DMS53 (cell line): ENCODE data around the gene TRMT61A.
"Not testable (repeated sequence)": the region's sequence is repeated elsewhere in the genome, so short reads cannot be mapped to it uniquely, and the experiment has no call there.

Experiments
- DNase-seq: peaks from one replicate; lab custom pipeline; 2025; lab: John Stamatoyannopoulos, UW

TRMT61A gene

DNA sequence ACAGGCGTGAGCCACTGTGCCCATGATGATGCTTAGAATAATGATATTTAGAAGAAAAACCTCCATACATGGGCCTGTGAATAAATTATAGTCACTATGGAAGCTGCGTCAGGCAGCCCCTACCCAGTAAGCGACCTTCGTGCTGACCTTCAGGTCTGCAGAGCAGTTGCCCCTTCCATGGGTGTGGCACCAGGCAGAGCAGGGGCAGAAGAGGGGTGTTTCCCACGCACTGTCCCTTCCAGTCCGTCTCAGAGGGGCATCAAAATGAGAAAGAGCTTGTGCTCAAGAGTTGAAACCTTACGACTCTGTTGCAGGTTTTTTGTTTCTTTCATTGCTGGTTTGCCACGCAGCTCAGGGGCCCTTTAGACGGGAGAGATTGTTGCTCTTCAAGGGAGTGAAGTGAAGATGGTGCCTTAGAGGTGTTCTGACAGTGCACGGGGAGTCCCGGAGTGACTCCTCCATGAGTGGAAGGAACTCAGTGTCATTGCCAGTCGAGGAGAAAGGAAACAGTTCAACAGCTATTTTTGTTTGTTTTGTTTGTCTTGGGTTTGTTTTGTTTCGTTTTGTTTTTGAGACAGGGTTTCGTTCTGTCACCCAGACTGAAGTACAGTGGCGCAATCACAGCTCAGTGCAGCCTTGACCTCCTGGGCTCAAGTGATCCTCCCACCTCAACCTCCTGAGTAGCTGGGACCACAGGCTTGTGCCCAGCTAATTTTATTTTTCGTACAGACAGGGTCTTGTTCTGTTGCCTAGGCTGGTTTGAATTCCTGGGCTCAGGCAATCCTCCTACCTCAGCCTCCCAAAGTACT is 20.3 kb upstream of the TRMT61A start:
- no peak for DNase-seq

DNA sequence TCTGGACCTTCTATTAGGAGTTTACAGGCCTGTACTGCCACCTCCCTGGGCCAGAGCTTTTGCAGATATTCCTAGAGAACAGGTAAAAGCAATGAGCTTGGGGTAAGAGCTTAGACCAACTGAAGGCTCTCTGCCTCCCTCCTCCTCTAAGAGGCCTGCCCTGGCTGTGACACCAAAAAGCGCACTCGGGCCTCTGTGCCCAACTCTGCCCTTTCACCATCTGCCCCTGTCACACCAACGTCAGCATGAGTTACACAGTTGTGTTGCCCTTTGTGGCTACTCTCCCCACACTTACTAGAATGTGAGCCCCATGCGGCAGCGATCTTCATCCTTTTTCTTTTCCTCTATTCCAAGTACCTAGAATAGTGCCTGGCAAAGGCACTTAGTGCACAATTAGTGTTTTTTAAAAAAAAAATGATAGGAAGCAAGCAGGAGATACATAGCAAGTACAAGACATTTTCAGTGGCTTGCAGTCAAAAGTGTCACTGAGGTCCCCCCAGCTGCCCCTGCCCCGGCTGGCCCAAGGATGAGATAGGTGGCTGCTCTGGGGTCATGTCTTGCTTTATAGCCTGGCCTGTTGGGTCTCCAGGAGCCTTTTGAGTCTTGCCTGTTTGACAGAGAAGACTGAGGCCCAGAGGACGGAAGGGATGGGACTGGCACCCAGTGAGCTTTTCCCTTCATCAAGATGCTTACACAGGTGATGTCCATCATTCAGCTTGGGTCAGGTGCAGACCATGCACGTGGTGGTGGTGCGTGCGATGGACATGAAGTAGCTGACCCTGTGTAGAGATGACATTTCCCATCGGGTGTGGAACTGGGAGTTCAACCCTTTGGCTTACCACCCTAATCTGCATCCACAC is 18.9 kb upstream of the TRMT61A start:
- DNase-seq: no peak

DNA sequence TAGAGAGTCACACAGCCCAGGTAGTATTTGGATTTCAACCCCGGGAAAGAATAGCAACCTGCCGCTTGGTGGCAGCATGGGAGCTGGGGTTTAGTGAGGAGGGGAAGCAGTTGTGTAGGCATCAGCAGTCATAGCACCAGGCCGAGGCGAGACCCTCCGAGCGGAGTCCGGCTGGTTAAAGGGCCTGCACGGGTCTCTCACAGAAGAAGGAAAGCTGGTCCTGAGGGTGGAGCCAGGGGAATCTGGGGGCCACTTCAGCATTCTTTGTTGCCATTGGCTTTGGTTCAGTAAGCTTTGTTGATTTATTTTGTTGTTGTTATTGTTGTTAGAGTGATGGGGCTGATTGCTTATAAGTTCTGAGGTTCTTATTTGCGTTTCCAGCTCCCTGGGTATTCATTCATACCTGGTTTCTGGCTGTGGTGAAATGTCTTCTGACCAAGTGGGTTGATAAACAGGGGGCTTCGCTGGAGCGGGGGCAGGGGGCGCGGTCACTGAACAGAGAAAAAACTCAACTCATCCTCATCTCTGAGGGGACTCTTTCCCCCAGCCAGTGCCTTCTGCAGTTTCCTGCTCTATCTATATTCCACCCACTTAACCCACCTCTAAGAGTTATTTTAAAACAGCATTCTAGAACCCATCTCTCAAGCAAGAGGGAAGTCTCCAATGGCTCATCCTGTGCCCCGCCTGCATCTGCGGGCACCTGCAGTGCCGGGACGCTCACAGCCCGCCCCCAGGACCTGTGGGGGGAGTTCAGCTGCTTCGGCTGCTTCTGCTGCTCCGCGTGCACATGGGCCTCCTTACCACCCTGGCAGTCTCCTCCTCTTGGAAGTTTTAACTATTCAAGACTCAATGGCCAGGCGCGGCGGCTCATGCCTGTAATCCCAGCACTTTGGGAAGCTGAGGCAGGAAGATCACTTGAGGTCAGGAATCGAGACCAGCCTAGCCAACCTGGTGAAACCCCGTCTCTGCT is 18.0 kb upstream of the TRMT61A start:
- no peak for DNase-seq

DNA sequence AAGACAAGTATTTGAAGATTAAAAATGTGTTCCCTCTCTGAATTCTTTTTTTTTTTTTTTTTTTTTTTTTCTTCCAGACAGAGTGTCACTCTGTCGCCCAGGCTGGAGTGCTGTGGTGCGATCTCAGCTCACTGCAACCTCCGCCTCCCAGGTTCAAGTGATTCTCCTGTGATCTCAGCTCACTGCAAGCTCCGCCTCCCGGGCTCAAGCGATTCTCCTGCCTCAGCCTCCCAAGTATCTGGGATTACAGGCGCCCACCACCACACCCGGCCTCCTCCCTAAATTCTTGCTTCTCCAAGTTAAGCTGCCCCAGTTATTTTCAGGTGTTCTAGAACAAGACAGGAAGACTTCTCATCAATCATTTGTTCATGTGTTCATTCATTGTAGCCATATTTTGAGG is 16.8 kb upstream of the TRMT61A start:
- not testable (repeated sequence) for DNase-seq

DNA sequence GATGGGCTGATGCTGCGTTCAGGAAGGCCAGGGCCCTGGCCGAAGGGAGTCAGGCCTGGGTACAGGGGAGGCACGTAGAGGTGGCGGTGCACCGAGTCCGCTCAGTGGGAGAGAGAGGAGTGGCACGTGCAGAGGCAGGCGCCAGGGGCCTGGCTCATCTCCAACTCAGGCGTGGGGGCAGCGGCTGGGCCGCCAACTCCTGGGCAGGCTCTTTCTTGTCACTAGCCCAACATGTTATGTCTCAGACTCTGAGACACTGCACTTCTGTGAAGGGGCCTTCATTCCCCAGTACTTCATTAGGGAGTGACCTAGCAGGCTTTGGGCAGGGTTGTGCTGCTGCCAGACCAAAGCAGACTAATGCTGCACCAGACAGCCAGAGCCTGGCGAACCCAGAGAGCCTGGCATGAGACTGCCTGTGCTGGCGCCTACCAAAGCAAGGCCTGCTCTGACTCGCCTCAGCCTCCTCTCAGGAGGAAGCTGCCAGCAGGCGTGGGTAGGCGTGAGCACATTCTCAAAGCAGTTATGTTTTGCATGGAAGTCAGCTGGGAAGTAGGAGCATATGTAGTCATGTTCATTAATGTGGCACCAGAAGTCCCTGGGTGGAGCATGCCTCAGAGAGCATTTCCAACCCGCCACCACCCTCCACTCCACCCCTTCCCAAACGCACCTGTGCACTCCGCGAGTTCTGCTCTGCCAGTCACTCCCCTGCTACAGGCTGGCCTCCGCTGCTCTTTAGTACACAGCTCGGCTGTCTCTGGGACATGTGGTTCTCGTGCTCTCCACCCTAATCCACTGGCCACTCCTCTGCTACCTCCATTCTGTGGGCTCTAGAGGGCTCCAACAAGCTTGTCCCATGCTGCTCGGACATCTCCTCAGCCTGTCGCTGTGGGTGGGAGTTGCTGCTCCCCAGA is 16.0 kb upstream of the TRMT61A start:
- DNase-seq: peak; percentile 29

DNA sequence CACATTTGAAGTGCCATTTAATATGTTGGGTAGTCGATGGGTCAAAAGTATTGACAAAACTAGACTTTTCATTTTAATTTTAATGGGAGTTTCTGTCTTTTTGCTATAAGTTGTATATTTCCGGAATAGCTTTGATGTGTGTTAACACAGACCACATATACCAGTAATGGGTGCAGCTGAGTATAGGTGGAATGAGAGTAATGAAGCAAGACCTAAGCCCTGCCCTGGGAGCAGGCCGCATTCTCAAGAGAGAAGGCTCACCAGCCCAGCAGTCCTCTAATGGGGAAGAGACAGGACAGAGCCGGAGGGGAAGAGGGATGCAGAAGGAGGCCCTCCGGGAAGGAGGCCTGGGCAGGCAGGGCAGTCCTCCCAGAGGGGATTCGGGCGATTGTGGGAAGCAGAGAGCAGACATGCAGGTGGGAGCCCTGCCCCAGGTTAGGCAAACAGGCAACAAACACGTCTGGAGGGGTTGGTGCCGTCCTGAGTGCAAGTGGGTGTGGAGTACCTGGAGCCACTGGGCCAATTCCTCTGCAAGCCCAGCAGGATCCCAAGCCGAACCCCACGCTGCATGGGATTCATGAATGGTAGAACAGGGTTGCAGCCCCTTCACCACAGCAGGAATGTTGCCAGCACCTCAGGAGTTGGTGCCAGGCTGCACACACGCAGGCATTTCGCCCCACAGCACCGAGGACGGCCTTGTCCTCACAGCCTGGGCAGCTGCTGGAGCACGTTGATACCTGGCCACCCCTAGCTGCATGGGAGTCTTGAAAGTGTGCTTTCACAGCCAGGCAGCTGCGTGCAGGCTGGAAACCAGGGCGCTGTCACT is 14.2 kb upstream of the TRMT61A start:
- no peak for DNase-seq

DNA sequence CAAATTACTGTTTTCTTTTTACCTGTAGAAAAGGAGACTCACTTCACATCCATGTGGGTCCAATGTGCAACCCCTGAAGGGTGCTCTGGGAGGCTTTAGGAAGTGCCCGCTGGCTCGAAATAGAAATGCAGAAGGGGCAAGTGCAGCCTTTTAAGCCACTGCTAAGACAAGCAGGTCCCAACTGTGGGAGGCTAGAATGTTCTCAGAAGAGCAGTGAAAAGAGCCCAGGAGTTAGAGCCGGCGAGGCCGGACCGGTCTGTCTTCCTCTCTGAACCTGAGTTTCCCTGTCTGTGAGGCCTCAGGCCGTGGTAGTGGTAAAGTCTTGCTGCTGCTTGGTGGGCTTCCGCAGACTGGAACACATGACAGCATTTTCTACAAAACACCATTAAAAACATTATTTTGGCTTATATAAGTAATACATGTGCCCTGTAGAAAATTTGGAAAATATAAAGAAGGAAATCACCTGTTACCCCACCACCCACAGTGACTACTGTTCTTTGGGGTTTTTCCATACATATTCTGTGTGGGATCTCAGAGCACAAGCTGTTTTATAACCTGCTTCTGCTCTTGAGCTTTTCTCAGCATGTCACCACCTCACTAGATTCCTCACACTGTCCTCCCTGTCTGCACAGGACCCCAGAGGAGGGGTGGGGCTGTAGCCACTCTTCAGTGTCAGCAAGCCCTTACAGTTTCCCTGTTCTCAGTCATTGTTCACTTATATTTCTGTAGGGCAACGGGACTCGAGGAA is 12.4 kb upstream of the TRMT61A start:
- DNase-seq: no peak

DNA sequence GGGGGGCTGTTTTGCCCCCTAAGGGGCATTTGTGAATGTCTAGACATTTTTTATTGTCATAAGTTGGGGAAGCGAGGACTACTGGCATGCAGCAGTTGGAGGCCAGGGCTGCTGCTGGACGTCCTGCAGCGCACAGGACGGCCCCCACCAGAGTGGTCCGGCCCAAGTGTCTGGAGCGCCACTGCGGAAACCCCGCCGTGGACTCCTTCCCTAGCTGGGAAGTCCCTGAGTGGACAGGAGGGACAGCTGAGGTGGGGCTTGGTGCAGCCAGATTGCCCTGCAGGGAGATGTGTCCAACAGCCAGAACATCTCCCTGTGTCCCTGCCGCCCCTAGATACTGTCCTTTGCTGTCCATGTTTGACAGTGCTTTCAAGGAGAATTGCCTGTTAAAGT is 11.8 kb upstream of the TRMT61A start:
- no peak for DNase-seq

DNA sequence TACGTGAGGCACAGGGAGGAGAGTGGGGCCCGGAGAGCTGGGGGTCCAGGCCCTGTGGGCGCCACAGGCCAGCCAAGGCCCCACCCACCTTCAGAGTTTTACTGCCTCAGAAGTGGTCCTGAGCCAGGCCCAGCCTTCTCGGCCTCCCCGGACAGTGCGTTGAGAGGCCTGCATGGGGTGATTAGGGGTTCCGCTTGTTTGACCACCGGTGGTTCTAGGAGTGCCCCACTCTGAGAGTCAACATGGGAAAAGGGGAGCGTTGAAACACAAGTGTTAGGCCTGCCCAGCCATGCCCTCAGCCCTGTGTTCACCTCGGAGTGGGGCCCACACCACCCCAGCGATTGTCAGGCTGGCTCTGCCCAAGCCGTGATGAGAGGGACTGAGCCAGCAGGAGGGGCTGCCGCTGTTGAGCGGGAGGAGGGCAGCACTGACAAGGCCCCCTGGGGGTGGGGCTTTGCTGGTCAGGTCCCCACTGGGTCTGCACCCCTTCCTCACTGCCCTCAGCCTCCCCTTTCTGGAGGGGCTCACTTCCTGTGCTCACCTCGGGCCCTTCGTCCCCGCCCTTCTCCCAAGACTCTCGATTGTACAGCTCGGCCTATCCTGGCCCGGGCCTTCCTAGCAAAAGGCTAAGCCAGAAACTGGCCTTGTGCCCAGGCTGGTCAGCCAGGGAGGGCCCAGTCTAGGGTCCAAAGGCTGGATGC is 11.1 kb upstream of the TRMT61A start:
- no peak for DNase-seq

DNA sequence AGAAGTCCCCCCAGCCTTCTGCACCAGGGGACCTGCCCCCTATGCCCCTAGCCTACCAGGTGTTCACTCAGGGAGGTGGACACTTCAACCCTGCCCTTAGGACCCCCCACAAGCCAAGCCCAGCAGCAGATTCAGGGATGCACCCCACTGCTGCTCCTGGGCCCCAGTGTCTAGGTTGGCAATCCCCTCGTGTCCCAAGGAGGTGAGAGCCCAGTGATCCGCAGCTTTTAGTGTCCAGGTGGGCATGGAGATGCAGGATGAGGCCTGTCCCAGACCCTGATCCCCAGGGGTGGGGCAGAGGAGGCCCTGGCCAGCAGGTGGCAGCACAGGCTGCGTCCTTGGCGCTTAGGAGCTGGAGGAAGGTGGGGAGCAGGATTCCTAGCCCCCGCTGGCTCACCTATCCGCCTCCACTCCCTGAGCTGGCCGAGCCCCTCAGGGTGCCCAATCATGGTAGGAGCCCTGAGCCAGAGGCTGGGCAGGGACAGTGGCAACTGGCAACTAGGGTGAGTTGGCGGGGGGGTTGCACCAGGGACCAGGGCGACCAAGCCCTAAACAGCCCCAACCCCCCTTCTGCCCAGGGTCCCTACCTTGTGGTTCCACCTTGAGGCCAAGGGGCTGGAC is 10.5 kb upstream of the TRMT61A start:
- DNase-seq: peak; percentile 72

DNA sequence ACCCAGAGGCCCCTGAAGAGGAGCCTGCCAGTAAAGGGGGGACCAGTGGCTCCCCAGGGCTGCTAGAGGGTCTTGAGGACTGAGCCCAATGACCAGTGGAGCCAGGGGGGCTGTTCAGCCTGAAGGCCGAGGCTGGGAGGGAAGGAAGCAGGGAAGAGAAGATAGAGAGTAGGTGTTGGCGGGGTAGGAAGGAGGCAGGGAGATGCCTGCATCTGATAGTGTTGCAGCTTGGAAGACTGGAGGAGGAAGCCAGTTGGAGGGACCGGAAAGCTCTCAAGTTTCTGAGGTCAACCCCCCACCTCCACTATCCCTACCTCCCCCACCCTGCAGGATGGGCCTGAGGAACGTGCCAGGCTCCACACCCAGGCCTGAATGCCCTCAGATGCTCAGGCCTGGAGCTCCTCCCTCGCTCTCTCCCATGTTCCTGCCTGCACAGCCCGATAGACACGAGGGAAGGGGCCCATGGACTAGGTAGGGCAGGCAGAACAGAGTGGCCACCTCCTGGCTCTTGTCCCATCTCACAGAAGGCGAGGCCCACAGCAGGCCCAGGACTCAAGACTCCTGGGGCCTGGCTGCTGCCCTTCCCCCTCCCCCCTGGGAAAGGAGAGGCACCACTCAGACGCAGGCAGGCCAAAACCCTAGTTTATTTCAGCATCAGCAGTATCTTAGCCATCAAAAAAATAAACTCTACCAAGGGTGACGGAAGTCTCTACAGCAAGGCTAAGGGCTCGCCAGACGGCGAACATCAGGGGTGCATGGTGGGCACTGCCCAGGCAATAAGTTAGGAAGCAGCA is 9.8 kb upstream of the TRMT61A start:
- DNase-seq: peak; percentile 52

DNA sequence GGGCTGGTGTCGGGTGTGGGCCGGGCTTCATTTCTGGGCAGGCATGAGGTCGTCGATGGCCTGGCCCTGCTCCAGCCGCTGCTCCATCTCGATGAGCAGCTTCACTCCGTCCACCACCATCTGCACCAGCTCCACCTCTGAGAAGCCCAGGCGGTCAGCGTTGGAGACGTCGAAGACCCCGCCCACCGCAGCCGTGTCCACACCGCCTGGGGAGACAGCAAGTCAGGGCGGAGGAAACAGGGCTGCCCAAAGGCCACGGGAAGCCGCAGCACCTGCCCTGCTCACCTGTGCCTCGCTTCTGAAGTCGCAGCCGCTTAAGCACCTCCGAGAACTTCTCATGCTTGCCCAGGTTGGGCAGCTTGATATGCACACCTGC is 9.2 kb upstream of the TRMT61A start:
- peak; percentile 92 for DNase-seq

DNA sequence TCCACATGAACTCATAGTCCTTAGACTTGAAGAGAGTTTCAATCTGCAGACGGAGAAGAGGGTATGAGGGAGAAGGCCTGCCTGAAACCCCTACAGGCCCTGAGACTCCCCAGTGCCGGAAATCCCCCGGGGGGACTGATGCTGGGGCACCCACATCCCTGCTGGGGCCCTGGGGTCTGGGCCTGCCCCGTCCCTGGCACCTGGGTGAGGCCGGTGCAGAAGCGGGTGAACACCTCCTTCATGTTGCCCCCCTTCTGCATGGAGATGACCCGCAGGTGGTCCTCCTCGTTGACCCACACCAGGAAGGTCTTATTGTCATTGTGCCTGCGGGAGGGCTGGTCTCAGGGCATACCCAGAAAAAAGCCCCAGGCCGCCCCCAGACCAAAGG is 8.7 kb upstream of the TRMT61A start:
- no peak for DNase-seq

DNA sequence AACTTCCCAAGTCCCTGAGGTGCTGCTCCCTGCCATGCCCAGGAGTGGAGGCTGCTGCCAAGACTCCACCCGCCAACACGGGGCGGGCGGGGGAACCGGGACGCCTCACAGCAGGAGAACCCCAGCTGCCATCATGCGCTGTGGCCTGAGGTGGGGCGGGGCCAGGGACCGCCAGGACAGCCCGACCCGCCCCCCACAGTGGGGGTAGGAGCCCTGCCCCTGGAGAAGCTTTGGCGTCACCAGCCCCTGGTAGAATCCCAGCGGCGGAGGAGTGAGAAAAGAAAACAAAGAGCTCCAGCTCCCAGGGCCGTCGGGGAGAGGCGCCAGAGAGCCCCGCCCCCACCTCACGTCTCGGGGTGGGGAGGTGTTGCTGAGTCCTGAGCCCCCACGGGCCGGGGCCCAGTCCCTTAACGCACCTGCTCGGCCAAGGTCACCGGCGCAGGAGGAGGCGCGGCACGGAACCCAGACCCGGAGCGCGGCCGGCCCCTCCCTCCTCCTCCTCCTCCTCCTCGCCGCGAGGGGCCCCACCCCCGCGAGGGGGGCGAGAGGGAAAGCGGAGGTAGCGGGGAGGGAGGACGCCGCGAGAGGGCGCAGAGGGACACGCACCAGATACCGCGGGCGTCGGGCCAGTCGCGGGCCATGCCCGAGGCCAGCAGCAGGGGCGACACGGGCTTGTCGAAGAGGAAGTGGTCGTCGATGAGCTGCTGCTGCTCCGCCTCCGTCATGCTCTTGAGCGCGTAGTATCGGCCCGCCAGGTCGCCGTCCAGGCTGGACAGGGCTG is 8.1 kb upstream of the TRMT61A start:
- peak; percentile 93 for DNase-seq

DNA sequence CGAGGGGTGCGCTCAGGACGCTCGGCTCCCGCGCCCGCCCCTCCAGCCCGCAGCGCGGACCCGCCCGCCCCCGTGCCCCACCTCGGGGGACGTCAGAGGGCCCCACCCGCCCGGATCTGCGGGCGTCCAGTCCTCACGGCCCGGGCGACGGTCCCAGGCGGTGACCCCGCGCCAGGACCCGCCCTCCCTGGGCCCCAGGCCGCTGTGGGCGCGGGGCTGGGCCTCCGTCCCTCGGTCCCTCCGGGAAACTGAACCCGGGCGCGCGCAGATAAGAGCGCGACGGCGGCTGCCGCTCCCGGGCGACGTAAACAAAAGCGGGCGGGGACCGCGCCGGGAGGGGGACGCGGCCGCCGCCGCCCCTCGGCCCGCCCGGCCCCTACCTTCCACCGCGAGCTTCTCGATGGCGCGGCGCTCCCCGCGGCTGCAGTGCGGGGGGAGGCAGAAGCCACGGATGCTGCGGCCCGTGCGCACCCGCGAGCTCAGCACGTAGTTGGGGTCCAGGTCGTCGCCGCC is 7.5 kb upstream of the TRMT61A start:
- peak; percentile 76 for DNase-seq

DNA sequence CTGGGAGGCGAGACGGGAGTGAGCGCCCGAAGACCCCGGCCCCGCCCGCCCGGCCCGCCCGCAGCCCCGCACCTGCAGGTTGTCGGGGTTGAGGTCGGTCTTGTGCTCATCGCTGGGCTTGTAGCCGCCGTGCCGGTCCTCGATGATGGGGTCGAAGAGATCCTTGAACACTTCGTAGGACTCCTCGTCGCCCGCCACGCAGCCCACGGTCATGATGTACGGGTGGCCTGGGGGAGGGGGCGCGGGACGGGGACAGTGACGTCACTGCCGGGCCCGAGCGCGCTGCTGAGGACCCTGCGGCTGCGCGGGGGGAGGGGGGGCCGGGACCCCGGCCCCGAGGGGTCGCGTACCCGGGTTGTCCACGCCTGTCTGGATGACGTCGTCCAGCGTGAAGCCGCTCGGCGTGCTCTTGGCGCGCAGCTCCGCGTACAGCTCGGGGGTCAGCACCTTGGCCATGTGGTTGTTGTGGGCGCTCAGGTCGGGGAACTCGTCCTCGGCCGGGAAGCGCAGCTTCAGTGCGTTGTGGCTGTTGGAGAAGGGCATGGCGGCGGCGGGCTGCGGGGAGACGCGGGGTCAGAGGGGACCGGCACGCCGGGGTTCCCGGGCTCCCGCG is 6.9 kb upstream of the TRMT61A start:
- DNase-seq: peak; percentile 56
